ENCODE measurements around the gene MAP3K14.

DNA sequence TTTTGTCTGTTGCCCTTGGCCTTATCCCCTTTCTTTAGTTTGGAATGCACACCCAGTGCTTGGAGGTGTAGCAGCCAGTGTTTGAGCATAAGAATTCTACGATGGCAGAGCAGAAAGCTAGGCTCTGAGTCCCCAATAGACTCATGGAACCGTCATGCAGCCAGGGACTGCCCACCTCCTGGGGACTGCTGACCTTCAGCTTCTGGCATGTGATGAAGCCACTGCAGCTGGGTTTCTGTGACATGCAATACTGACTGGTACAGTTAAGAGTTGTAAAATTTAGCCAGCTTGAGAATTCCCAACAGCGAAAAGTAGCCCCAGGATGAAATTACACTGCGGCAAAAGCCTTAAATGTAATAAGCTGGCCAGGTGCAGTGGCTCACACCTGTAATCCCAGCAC is 9.0 kb upstream of the MAP3K14 start:
- TF ChIP-seq, protein P1, sequence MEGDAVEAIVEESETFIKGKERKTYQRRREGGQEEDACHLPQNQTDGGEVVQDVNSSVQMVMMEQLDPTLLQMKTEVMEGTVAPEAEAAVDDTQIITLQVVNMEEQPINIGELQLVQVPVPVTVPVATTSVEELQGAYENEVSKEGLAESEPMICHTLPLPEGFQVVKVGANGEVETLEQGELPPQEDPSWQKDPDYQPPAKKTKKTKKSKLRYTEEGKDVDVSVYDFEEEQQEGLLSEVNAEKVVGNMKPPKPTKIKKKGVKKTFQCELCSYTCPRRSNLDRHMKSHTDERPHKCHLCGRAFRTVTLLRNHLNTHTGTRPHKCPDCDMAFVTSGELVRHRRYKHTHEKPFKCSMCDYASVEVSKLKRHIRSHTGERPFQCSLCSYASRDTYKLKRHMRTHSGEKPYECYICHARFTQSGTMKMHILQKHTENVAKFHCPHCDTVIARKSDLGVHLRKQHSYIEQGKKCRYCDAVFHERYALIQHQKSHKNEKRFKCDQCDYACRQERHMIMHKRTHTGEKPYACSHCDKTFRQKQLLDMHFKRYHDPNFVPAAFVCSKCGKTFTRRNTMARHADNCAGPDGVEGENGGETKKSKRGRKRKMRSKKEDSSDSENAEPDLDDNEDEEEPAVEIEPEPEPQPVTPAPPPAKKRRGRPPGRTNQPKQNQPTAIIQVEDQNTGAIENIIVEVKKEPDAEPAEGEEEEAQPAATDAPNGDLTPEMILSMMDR (IDR thresholded peaks at IDR 0.05; ENCODE audit: low read depth, low read length, missing input control), result no peak
- TF ChIP-seq YY1 (IDR thresholded peaks at IDR 0.05), result no peak
- no peak for TF ChIP-seq FOXA1 (IDR thresholded peaks at IDR 0.05)
- no peak for TF ChIP-seq RAD21 (IDR thresholded peaks at IDR 0.05)
- no peak for TF ChIP-seq TAF1 (conservative IDR thresholded peaks at IDR 0.05)
- TF ChIP-seq, protein P2, sequence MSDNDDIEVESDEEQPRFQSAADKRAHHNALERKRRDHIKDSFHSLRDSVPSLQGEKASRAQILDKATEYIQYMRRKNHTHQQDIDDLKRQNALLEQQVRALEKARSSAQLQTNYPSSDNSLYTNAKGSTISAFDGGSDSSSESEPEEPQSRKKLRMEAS (IDR thresholded peaks at IDR 0.05), result no peak
- TF ChIP-seq, protein P3, sequence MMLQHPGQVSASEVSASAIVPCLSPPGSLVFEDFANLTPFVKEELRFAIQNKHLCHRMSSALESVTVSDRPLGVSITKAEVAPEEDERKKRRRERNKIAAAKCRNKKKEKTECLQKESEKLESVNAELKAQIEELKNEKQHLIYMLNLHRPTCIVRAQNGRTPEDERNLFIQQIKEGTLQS (IDR thresholded peaks at IDR 0.05), result no peak
- TF ChIP-seq RXRA (IDR thresholded peaks at IDR 0.05), result no peak
- no peak for TF ChIP-seq GABPA (IDR thresholded peaks at IDR 0.05 in 1 of 2, conservative IDR thresholded peaks at IDR 0.05 in 1 of 2)
- TF ChIP-seq, protein P4, sequence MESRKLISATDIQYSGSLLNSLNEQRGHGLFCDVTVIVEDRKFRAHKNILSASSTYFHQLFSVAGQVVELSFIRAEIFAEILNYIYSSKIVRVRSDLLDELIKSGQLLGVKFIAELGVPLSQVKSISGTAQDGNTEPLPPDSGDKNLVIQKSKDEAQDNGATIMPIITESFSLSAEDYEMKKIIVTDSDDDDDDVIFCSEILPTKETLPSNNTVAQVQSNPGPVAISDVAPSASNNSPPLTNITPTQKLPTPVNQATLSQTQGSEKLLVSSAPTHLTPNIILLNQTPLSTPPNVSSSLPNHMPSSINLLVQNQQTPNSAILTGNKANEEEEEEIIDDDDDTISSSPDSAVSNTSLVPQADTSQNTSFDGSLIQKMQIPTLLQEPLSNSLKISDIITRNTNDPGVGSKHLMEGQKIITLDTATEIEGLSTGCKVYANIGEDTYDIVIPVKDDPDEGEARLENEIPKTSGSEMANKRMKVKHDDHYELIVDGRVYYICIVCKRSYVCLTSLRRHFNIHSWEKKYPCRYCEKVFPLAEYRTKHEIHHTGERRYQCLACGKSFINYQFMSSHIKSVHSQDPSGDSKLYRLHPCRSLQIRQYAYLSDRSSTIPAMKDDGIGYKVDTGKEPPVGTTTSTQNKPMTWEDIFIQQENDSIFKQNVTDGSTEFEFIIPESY (IDR thresholded peaks at IDR 0.05), result no peak
- TF ChIP-seq JUND (IDR thresholded peaks at IDR 0.05), result no peak

Measured in liver (tissue), 3 donors.